Measurements from ENCODE around the gene PNMT.
"Not testable (repeated sequence)": the region's sequence is repeated elsewhere in the genome, so short reads cannot be mapped to it uniquely, and the experiment has no call there.

The PNMT gene

GRCh38 chr17:39687546-39688474 lies 19.6 kb downstream of the PNMT start, which contains the start of gene PGAP3:
Gene PGAP3 (minus strand): TSS chr17:39688057. CDS start chr17:39688014, 43 bp downstream.
- DNase-seq (ENCODE audit: low spot score) = peak; percentile 80

- DNase-seq (ENCODE audit: low spot score) = no peak
Measured at GRCh38 chr17:39688475-39688835, 20.2 kb downstream of the PNMT start.

- DNase-seq (ENCODE audit: low spot score) = no peak
Measured at GRCh38 chr17:39688945-39689344, 20.7 kb downstream of the PNMT start.

- no peak for DNase-seq (ENCODE audit: low spot score)
Measured at GRCh38 chr17:39694593-39694992, 26.3 kb downstream of the PNMT start.

- DNase-seq (ENCODE audit: low spot score) = no peak
Measured at GRCh38 chr17:39695089-39695474, 26.8 kb downstream of the PNMT start.

GRCh38 chr17:39696731-39697130 lies 28.5 kb downstream of the PNMT start:
- DNase-seq (ENCODE audit: low spot score) = no peak

- no peak for DNase-seq (ENCODE audit: low spot score)
Measured at GRCh38 chr17:39697961-39698360, 29.7 kb downstream of the PNMT start.

GRCh38 chr17:39699157-39699817 lies 31.0 kb downstream of the PNMT start:
- not testable (repeated sequence) for DNase-seq (ENCODE audit: low spot score)

GRCh38 chr17:39699818-39700147 lies 31.5 kb downstream of the PNMT start, which contains the start of gene ERBB2:
Gene ERBB2 (plus strand): TSS chr17:39700064. CDS start chr17:39700239, 175 bp downstream.
- no peak for DNase-seq (ENCODE audit: low spot score)

- no peak for DNase-seq (ENCODE audit: low spot score)
Measured at GRCh38 chr17:39700148-39700987, 32.1 kb downstream of the PNMT start.

- DNase-seq (ENCODE audit: low spot score) = no peak
Measured at GRCh38 chr17:39701012-39701783, 32.9 kb downstream of the PNMT start.

GRCh38 chr17:39701784-39702422 lies 33.6 kb downstream of the PNMT start:
- DNase-seq (ENCODE audit: low spot score) = no peak

GRCh38 chr17:39702901-39703893 lies 34.9 kb downstream of the PNMT start:
- DNase-seq (ENCODE audit: low spot score) = no peak

GRCh38 chr17:39703913-39704312 lies 35.7 kb downstream of the PNMT start:
- no peak for DNase-seq (ENCODE audit: low spot score)

- no peak for DNase-seq (ENCODE audit: low spot score)
Measured at GRCh38 chr17:39704821-39705551, 36.7 kb downstream of the PNMT start.

- DNase-seq (ENCODE audit: low spot score) = no peak
Measured at GRCh38 chr17:39705786-39706348, 37.6 kb downstream of the PNMT start.

GRCh38 chr17:39706383-39706782 lies 38.1 kb downstream of the PNMT start:
- DNase-seq (ENCODE audit: low spot score) = no peak

GRCh38 chr17:39706921-39707337 lies 38.7 kb downstream of the PNMT start:
- DNase-seq (ENCODE audit: low spot score) = peak; percentile 13

Measured in CD4-positive, alpha-beta T cell treated with Interleukin-15 for 4 hours (primary cell).